Loucy (cell line): ENCODE measurements around the gene KSR1.

Experiments used
- CTCF ChIP-seq: fragments of 200-600 bp; sonication (generic); conservative IDR thresholded peaks from 2 replicates; pipeline ENCODE4 v1.5.1; 2014; ENCODE audit warnings: mild to moderate bottlenecking, antibody characterized with exemption, low read length
- EZH2phosphoT487 ChIP-seq: fragments of 200-600 bp; IDR thresholded peaks from 2 replicates; pipeline ENCODE4 v1.6.1; 2018; ENCODE audit warnings: antibody characterized with exemption, mild to moderate bottlenecking, moderate library complexity, borderline replicate concordance

- TF ChIP-seq CTCF (no peak), EZH2phosphoT487 (no peak)
These were observed 152.3 kb downstream of the KSR1 start for GRCh38 chr17:27608328-27609230.
